ENCODE measurements around the gene NIPAL3.

NIPAL3 gene
- long read RNA-seq, transcript NIPAL3-204 (12 exons, 1,711 nt) = major isoform, 156 of 253 reads
- long read RNA-seq, transcript NIPAL3-202 (12 exons, 1,676 nt) = minor isoform, 35 of 253 reads
- long read RNA-seq, partial matches to known transcripts = 11 of 253 reads
- long read RNA-seq, other reads (novel, unspliced or antisense) = 47 of 253 reads

DNA sequence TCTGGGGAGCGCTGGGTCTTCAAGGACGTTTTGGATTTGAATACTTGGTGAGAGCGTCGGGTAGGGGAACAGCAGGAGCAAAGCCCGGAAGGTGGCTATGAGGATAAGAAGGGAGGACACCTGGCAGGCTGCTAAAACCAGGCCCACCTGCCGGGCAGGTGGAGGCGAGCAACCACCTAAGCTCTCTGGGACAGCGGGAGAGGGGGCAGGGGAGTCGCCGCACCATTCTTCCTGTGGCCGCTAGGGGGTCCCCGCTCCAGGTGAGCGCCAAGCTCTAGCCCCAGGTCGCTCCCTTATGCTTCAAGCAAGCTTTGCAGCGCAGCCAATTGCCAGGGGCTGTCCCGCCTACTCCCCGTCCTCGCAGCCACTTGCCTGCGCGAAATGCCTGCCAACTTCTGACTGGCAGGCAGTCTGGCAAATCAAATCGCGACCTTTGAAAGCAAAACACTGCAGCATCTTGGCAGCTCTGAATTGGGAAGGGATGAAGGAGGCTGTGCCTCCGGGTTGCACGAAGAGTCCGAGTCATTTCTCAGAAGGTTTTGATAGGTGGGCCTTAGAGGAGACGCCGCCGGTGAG lies at the start of gene NIPAL3:
NIPAL3 (plus strand) TSS at position 469 of the 576 bp plus-strand sequence. CDS start 3,746 bp downstream, outside the sequence.
- TF ChIP-seq POLR2AphosphoS5 (IDR thresholded peaks at IDR 0.05; ENCODE audit: low read depth) = no peak
- TF ChIP-seq, protein P1, sequence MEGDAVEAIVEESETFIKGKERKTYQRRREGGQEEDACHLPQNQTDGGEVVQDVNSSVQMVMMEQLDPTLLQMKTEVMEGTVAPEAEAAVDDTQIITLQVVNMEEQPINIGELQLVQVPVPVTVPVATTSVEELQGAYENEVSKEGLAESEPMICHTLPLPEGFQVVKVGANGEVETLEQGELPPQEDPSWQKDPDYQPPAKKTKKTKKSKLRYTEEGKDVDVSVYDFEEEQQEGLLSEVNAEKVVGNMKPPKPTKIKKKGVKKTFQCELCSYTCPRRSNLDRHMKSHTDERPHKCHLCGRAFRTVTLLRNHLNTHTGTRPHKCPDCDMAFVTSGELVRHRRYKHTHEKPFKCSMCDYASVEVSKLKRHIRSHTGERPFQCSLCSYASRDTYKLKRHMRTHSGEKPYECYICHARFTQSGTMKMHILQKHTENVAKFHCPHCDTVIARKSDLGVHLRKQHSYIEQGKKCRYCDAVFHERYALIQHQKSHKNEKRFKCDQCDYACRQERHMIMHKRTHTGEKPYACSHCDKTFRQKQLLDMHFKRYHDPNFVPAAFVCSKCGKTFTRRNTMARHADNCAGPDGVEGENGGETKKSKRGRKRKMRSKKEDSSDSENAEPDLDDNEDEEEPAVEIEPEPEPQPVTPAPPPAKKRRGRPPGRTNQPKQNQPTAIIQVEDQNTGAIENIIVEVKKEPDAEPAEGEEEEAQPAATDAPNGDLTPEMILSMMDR (IDR thresholded peaks at IDR 0.05; ENCODE audit: insufficient read depth, low read length) = peak; percentile 80
- peak; percentile 97 to 99 for DNase-seq (ENCODE audit: low read depth in 1 of 2, low spot score in 1 of 2)
- peak within 1 kb of the TSS; percentile 60 for H3K27ac ChIP-seq (replicated peaks)
- no peaks in the 10 kb centered on the region for H3K27me3 ChIP-seq (ENCODE audit: insufficient read depth, poor library complexity, severe bottlenecking)
- H3K4me3 ChIP-seq (replicated peaks; ENCODE audit: insufficient read depth, low read length) = peak within 1 kb of the TSS; percentile 66

DNA sequence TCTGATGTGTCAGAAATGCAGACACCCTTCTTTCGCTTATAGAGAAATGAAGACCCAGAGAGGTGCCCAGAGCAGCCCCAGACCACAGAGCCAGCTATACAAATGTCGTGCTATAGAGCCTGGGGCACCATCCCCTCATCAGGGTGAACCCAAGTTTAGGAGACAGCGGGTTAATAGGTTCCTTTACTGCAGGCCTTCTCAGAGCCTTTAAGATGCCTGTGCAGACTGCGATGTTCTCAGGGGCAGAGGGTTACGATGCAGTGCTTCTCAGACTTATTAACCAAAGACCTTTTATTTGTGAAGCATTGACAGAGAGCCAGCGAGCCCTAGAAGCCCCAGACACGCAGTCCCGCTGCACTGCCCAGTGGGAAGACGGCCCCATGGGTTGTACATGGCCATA lies 48.9 kb upstream of the NIPAL3 start:
- TF ChIP-seq SPI1 (IDR thresholded peaks at IDR 0.05; ENCODE audit: borderline replicate concordance, low read depth) (no peak), POLR2AphosphoS5 (IDR thresholded peaks at IDR 0.05; ENCODE audit: low read depth) (no peak), GABPA (IDR thresholded peaks at IDR 0.05; ENCODE audit: low read depth) (no peak)
- TF ChIP-seq, protein P2, sequence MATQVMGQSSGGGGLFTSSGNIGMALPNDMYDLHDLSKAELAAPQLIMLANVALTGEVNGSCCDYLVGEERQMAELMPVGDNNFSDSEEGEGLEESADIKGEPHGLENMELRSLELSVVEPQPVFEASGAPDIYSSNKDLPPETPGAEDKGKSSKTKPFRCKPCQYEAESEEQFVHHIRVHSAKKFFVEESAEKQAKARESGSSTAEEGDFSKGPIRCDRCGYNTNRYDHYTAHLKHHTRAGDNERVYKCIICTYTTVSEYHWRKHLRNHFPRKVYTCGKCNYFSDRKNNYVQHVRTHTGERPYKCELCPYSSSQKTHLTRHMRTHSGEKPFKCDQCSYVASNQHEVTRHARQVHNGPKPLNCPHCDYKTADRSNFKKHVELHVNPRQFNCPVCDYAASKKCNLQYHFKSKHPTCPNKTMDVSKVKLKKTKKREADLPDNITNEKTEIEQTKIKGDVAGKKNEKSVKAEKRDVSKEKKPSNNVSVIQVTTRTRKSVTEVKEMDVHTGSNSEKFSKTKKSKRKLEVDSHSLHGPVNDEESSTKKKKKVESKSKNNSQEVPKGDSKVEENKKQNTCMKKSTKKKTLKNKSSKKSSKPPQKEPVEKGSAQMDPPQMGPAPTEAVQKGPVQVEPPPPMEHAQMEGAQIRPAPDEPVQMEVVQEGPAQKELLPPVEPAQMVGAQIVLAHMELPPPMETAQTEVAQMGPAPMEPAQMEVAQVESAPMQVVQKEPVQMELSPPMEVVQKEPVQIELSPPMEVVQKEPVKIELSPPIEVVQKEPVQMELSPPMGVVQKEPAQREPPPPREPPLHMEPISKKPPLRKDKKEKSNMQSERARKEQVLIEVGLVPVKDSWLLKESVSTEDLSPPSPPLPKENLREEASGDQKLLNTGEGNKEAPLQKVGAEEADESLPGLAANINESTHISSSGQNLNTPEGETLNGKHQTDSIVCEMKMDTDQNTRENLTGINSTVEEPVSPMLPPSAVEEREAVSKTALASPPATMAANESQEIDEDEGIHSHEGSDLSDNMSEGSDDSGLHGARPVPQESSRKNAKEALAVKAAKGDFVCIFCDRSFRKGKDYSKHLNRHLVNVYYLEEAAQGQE (IDR thresholded peaks at IDR 0.05; ENCODE audit: insufficient replicate concordance, low read depth) = no peak
- TF ChIP-seq, protein P1 (IDR thresholded peaks at IDR 0.05; ENCODE audit: insufficient read depth, low read length) = no peak
- Histone ChIP-seq H3K27me3 (ENCODE audit: insufficient read depth, poor library complexity, severe bottlenecking) (no peaks in the 10 kb centered on the region), H3K27ac (replicated peaks) (no peak overlapping the region), H3K4me3 (replicated peaks; ENCODE audit: insufficient read depth, low read length) (no peak overlapping the region)
- no peak for DNase-seq (ENCODE audit: low read depth in 1 of 2, low spot score in 1 of 2)

DNA sequence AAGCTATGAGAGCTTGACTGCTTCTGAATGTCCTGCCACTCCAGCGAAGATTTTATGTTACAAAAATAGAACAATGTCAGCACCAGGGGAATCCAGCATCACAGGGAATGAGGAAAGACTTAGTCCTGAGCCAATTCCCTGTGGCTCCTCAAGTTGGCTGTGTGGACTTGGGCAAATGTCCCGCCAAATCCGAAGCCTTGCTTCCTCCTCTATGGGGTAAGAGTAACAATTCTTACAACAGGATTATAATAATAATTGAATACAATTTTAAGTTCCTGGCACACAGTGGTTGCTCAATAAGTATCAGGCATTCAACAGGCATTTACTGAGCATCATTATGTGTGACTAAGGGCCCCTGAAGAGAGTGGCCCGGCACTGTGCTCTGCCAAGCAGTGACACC lies 46.4 kb upstream of the NIPAL3 start:
- Histone ChIP-seq H3K27me3 (ENCODE audit: insufficient read depth, poor library complexity, severe bottlenecking) (no peaks in the 10 kb centered on the region), H3K27ac (replicated peaks) (no peak overlapping the region), H3K4me3 (replicated peaks; ENCODE audit: insufficient read depth, low read length) (no peak overlapping the region)
- TF ChIP-seq GABPA (IDR thresholded peaks at IDR 0.05; ENCODE audit: low read depth) (no peak), SPI1 (IDR thresholded peaks at IDR 0.05; ENCODE audit: borderline replicate concordance, low read depth) (no peak), POLR2AphosphoS5 (IDR thresholded peaks at IDR 0.05; ENCODE audit: low read depth) (no peak)
- TF ChIP-seq, protein P2 (IDR thresholded peaks at IDR 0.05; ENCODE audit: insufficient replicate concordance, low read depth) = no peak
- TF ChIP-seq, protein P1 (IDR thresholded peaks at IDR 0.05; ENCODE audit: insufficient read depth, low read length) = no peak
- no peak for DNase-seq (ENCODE audit: low read depth in 1 of 2, low spot score in 1 of 2)
